SK-N-MC (cell line): ENCODE measurements around the gene SEPTIN7.

Experiments
- EZH2 ChIP-seq: fragments of 200-600 bp; sonication (generic); IDR thresholded peaks from one replicate; pipeline ENCODE4 v1.6.1; 2017; ENCODE audit warnings: antibody characterized with exemption
- POLR2AphosphoS5 ChIP-seq: IDR thresholded peaks from 2 replicates; pipeline ENCODE4 v1.6.1; 2012; ENCODE audit warnings: mild to moderate bottlenecking, low read depth, low read length, borderline replicate concordance

- TF ChIP-seq EZH2 (no peak), POLR2AphosphoS5 (no peak)
Observed at GRCh38 chr7:35792873-35793489, 7.9 kb upstream of the SEPTIN7 start.
